ENCODE results near the gene LUZP4. TPM values are rescaled to one million over a fixed set of nuclear protein-coding genes. Genes with fewer than 3 reads are reported as not detected.

Gene LUZP4, protein sequence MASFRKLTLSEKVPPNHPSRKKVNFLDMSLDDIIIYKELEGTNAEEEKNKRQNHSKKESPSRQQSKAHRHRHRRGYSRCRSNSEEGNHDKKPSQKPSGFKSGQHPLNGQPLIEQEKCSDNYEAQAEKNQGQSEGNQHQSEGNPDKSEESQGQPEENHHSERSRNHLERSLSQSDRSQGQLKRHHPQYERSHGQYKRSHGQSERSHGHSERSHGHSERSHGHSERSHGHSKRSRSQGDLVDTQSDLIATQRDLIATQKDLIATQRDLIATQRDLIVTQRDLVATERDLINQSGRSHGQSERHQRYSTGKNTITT
- total RNA-seq = not detected in 2 replicates

GRCh38 chrX:115289465-115289864 is at the start of gene LUZP4:
Gene LUZP4 (plus strand): TSS chrX:115289715. CDS start chrX:115289760, 45 bp downstream.

Other genes starting within 250 kb of the LUZP4 start
- gene RBMXL3, start 100.3 kb upstream of the LUZP4 start, total RNA-seq = not detected in 2 replicates
- gene LRCH2, start 55.6 kb upstream of the LUZP4 start, total RNA-seq = 15.8 and 20.5 TPM in 2 replicates

All from uterine smooth muscle cell (primary cell).